ENCODE data around the gene TRPM1.
"Not testable (repeated sequence)": the region's sequence is repeated elsewhere in the genome, so short reads cannot be mapped to it uniquely, and the experiment has no call there.

The TRPM1 gene

DNA sequence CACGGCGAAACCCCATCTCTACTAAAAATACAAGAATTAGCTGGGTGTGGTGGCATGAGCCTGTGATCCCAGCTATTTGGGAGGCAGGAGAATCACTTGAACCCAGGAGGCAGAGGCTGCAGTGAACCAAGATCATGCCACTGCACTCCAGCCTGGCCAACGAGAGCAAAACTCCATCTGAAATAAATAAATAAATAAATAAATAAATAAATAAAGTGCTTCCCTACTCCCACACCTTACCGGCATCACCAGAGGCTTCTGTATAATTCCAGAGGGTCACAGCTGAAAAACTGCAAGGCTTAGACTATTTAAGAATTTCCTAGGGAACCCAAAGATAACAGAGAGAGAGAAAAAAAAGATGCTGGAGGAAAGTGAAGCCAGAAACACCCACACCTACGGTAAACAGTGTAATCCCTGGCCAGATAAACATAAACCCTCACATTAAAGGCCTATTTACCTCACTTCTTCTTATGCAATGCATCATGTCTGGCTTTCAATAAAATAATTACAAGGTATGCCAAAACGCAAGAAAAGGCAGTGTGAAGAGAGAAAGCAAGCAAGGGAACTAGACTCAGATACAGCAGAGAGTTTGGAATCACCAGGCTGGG lies 15.0 kb upstream of the TRPM1 start:
- no peak for DNase-seq

- DNase-seq: no peak
These were observed 9.6 kb upstream of the TRPM1 start for GRCh38 chr15:31111091-31111647.

DNA sequence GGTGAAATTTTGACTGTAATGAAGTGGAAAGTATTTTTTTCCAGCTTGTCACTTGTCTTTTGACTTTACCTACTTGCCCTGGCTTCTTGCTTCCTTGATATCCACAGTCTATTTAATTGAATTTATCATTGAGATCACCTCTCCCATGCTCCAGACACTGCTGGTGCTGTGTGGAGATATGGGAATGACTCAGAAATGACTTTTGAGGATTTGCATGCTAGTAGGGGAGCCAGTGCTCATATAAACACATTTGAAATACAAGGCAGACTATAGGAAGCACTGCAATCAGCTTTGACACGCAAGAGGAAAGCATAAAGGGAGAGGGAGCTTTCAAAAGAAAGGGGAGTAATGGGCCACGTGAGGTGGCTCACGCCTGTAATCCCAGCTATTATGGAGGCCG lies 7.3 kb upstream of the TRPM1 start:
- no peak for DNase-seq

- DNase-seq: no peak
These were observed 5.2 kb upstream of the TRPM1 start for GRCh38 chr15:31106495-31107300.

DNA sequence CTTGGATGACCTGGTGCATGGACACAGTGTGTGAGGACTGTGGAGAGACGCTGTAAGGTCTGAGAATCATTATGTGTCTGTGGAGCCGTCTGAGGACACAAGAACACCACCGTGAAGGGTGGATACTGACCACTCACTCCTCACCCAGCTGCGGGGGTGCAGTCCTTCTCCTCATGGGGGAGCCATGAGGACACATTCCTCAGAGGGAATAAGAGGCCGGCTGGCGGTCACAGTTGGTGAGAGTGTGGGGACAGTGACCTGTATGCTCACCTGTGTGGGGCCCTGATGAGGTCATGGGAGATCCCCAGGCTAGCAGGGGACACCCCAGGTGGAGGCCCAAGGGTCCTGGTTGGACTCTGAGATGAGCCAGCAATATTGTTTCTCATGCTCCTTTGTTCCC lies 2.5 kb upstream of the TRPM1 start:
- no peak for DNase-seq

DNA sequence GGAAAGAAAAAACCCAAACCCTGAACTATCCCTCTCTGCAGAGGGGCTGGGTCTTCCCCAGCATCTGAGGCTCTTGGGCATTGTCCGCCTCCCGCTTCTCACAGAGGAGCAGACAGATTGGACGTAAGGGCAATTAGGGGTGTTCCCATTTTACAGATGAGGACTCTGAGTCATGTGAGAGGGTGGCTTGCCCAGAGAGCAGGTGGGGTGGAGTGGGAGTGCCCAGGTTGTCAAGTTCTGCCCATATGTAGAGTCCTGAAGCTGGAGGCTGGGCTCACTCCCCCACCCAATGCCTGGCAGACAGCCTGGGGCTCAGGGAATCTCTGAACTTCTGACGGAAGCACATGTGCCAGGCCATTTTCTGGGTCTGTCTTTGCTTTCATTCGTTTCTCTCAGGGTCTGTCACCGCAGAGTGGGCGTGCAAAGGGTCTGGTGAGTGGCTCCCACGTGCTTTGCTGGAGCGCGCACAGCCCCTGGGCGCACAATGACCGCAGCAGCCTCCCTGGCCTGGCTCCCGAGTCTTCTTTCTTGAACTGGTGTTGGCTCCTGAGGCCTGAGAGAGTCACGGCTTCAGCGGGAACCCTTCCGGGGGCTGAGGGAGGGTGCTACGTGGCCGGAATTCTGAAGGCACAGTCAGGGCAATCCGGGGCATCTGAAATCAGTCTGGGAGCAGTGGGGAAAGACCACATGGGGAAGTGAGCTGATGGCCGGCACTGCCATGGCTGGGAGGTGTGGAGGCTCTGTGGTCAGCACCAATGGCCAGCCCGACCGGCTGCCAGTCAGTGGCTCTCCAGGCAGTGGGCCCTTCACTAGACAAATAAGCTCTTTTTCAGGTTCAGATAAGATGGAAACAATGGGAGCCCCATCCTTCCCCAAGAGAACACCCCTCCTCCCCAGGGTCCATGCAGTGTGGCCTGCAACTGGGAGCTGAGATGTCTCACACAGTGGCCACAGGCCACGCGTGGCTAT lies 1.1 kb upstream of the TRPM1 start:
- no peak for DNase-seq

GRCh38 chr15:31102039-31102321 lies 455 bp upstream of the TRPM1 start:
- no peak for DNase-seq

- DNase-seq: no peak
These were observed 787 bp downstream of the TRPM1 start for GRCh38 chr15:31100738-31101137.

GRCh38 chr15:31098953-31099740 lies 2.4 kb downstream of the TRPM1 start:
- DNase-seq: no peak

DNA sequence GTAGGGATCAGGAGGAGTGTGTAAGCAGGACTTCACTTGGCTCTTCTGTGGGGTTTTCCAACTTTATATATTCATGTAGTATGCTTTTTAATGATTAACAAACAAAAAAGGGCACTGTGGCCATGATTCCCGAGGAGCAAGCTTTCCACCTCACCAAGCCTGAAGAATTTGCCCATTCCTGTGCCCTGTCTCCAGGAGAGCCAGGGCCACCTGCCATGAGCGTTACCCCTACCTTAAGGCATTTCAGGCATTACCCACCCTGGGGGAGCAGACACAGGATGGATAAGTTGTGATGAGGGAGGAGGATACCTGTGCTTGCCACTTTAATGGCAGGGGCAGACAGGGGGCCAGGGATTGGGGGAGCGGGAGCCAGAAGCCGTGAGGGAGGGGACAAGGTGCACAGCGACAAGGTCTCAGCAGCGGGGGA lies 3.0 kb downstream of the TRPM1 start:
- DNase-seq: no peak

- no peak for DNase-seq
These were observed 5.0 kb downstream of the TRPM1 start for GRCh38 chr15:31096563-31096962.

DNA sequence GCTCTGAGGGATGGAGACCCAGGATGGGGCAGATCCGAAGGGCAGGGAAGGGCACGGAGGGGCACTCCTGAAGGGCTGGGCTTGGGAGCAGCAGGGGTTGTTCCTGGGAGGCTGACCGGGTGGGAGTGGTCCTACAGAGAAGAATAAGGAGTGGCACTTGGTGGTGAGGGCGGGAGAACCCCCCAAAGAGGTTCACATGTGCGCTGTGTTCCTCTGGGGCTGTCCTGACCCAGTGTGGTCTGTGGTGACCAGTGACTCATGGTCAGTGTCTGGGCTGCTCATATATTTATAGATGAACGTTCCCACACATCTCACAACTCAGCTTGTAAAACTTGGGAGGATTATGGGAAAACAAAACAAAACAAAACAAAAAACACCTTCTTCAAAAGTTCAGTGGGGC lies 10.0 kb downstream of the TRPM1 start:
- no peak for DNase-seq

- no peak for DNase-seq
These were observed 10.8 kb downstream of the TRPM1 start for GRCh38 chr15:31090766-31091165.

DNA sequence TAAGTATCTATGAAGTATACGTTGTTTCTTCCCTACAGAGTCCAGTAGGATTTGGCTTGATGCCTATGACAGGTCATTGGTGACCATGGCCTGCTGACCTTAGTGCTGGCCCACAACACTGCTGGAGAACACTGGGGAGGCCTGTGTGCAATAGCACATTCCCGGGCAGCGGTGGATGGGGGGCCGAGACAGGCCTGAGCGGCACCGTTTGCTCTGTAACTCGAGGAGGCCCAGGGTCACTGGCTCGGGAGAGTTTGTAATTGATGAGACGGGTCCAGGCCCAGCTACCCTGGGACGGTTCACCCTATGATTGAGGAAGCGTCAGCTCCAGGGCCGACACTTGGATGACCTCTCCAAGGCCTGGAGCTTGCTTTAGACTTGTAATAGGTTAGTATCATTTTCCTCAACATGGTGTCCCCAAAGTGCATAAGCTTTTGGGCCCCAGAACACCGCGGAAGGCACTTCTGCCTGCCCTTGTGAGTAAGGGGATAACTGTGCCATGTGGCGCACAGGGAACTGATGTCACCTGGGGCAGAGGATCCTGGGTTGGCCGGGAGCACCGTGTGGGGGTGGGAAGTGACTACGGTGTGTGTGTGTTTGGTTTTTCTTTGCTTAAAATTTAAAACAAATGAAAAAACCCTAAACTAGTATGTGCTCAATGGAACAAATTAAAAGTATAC lies 12.0 kb downstream of the TRPM1 start:
- no peak for DNase-seq

GRCh38 chr15:31088672-31089367 lies 12.7 kb downstream of the TRPM1 start:
- DNase-seq: no peak

- DNase-seq: not testable (repeated sequence)
These were observed 13.5 kb downstream of the TRPM1 start for GRCh38 chr15:31088041-31088440.

DNA sequence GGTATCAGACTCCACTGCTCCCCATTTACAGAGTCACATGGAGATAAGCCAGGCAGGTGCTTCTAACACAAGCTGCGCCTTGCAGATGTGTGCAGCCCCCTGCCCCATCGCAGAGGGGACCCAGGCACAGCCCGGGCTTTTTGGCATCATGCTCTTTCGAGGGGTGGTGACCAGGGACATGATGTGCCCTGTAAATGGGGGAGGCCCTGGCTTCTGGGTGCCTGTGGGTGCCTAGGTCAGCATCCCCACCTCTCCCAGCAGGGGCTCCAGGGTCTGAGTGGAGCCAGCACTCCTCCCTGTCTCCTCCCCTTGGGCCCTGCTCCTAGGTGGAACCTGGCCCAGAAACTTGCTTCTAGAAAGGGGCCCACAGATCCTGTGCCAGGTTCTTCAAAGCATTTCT lies 15.2 kb downstream of the TRPM1 start:
- no peak for DNase-seq

- no peak for DNase-seq
These were observed 16.2 kb downstream of the TRPM1 start for GRCh38 chr15:31085359-31085758.

DNA sequence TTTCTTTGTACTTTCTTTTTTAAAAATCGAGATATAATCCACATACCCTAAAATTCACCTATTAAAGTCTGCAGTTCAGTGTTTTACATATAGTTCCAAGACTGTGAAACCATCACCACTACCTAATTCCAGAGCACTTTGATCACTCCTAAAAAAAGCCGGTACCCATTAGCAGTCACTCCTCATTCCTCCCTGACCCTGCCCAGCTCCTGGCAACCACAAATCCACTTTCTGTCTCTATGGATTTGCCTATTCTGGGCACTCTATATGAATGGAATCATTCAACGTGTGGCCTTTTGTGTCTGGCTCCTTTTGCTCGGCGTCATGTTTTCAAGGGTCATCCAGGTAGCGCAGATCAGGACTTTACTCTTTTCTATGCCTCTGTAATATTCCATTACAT lies 17.3 kb downstream of the TRPM1 start:
- no peak for DNase-seq

GRCh38 chr15:31083370-31083780 lies 18.1 kb downstream of the TRPM1 start:
- no peak for DNase-seq

DNA sequence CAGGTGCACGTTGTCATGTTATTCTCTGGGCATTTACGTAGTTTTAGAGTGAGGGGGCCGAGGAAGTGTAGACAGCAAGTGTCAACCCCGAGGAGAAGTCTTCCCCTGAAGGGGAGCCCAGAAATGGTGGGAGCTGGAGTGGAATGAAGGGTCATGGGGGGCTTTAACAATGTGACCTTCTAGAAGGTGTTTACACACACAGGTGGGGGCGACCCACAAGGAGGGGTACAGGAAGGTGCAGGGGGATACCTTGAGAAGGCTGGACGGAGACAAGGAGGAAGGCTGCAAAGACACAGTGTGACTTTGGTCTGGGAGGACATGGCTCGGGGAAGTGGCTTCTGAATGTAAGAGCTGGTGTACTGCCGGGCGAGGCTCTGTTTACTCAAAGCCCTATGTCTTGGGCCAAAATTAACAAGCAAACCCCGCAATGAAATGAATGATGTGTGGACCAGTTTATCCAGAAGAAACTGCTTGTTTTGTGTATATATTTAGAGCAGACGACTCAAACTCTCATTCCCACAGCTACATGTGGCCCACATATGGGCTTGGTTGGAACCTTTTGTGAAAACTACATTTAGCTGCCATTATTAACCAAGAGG lies 18.7 kb downstream of the TRPM1 start:
- no peak for DNase-seq

Data from NCI-H526 (cell line).